CD14-positive monocyte (primary cell): ENCODE measurements around the gene EPHA2. TPM values are rescaled to one million over a fixed set of nuclear protein-coding genes. Genes with fewer than 3 reads are reported as not detected.
A peak's percentile ranks its signal among the peaks of the same experiment; 100 is the strongest.

Source experiments
- DNase-seq, 3 donors: peaks; one replicate each; pipeline ENCODE4 v3.0.0-alpha.2; 2011 to 2022
- H2AFZ ChIP-seq: 2 replicates; pipeline ENCODE4 v1.6.0; 2012; ENCODE audit warnings: mild to moderate bottlenecking, low read depth, low read length, inconsistent platforms; ENCODE audit not compliant: insufficient read depth, poor library complexity, severe bottlenecking
- H3K27ac ChIP-seq, 2 donors: 1 replicate in 1 of 2; 2 replicates in 1 of 2; pipeline ENCODE4 v1.5.1; 2012 to 2013; ENCODE audit warnings: low read length in 2 of 2, control low read depth in 1 of 2, inconsistent platforms in 1 of 2, low read depth in 1 of 2, mild to moderate bottlenecking in 1 of 2
- H3K27me3 ChIP-seq, 2 donors: one replicate each; pipeline versions ENCODE4 v1.6.0 to v1.6.1; 2011 to 2013; ENCODE audit warnings: low read length in 2 of 2; ENCODE audit not compliant: control insufficient read depth in 2 of 2, insufficient read depth in 2 of 2
- H3K36me3 ChIP-seq, 2 donors: replicated peaks in 1 of 2; 1 replicate in 1 of 2; 2 replicates in 1 of 2; pipeline versions ENCODE4 v1.5.1 to v1.6.1; 2012 to 2013; ENCODE audit warnings: low read length in 2 of 2, control low read depth in 1 of 2, inconsistent platforms in 1 of 2, mild to moderate bottlenecking in 1 of 2; ENCODE audit not compliant: insufficient read depth in 2 of 2, control insufficient read depth in 1 of 2
- H3K4me1 ChIP-seq, 2 donors: 1 replicate in 1 of 2; 2 replicates in 1 of 2; pipeline versions ENCODE4 v1.5.1 to v1.6.1; 2012 to 2013; ENCODE audit warnings: low read length in 2 of 2, control low read depth in 1 of 2, inconsistent platforms in 1 of 2, mild to moderate bottlenecking in 1 of 2, moderate library complexity in 1 of 2; ENCODE audit not compliant: insufficient read depth in 2 of 2, control insufficient read depth in 1 of 2
- H3K4me2 ChIP-seq: replicated peaks from 2 replicates; pipeline ENCODE3; 2012; ENCODE audit warnings: low read length, moderate library complexity, mild to moderate bottlenecking; ENCODE audit not compliant: poor library complexity, severe bottlenecking; ENCODE audit errors: extremely low read depth
- H3K4me3 ChIP-seq, 3 experiments: fragments of 200-600 bp in 1 of 3; sonication (generic) in 1 of 3; replicated peaks in 1 of 3; 1 replicate in 2 of 3; 2 replicates in 1 of 3; pipeline ENCODE4 v1.5.1; 2011 to 2013; ENCODE audit warnings: low read length in 3 of 3, mild to moderate bottlenecking in 3 of 3, control low read depth in 2 of 3, low read depth in 2 of 3, inconsistent platforms in 1 of 3, moderate library complexity in 1 of 3
- H3K79me2 ChIP-seq: 2 replicates; pipeline ENCODE4 v1.6.0; 2012; ENCODE audit warnings: mild to moderate bottlenecking, control low read depth, inconsistent platforms, low read length, moderate library complexity; ENCODE audit not compliant: insufficient read depth
- H3K9ac ChIP-seq: 2 replicates; pipeline ENCODE4 v1.6.0; 2017; ENCODE audit warnings: low read length, mild to moderate bottlenecking; ENCODE audit not compliant: insufficient read depth, poor library complexity, severe bottlenecking
- H3K9me3 ChIP-seq, 2 donors: replicated peaks in 1 of 2; 1 replicate in 1 of 2; 2 replicates in 1 of 2; pipeline versions ENCODE4 v1.5.1 to v1.6.1; 2012 to 2013; ENCODE audit warnings: low read length in 2 of 2, control low read depth in 1 of 2; ENCODE audit not compliant: control insufficient read depth in 1 of 2, insufficient read depth in 1 of 2
- H4K20me1 ChIP-seq: 2 replicates; pipeline ENCODE4 v1.6.0; 2012; ENCODE audit warnings: mild to moderate bottlenecking, low read length, control low read depth, moderate library complexity; ENCODE audit not compliant: insufficient read depth
- H3K27ac Mint-ChIP-seq, 7 donors: one replicate each; pipeline ENCODE4 v1.8.0; 2020; ENCODE audit warnings: mild to moderate bottlenecking in 7 of 7, mixed read lengths in 7 of 7, moderate library complexity in 6 of 7, inconsistent platforms in 2 of 7
- H3K27me3 Mint-ChIP-seq, 3 donors: one replicate each; pipeline ENCODE4 v1.8.0; 2021 to 2022; ENCODE audit warnings: low read depth in 3 of 3, mild to moderate bottlenecking in 3 of 3, mixed read lengths in 3 of 3, moderate library complexity in 3 of 3, inconsistent platforms in 1 of 3
- H3K36me3 Mint-ChIP-seq, 2 donors: one replicate each; pipeline ENCODE4 v1.8.0; 2020; ENCODE audit warnings: mixed read lengths in 2 of 2, inconsistent platforms in 1 of 2, mild to moderate bottlenecking in 1 of 2
- H3K4me1 Mint-ChIP-seq: one replicate; pipeline ENCODE4 v1.8.0; 2020; ENCODE audit warnings: mild to moderate bottlenecking, mixed read lengths
- H3K4me3 Mint-ChIP-seq, 2 donors: one replicate each; pipeline ENCODE4 v1.8.0; 2020; ENCODE audit warnings: mild to moderate bottlenecking in 2 of 2, mixed read lengths in 2 of 2, moderate library complexity in 1 of 2
- H3K9me3 Mint-ChIP-seq, 7 donors: one replicate each; pipeline ENCODE4 v1.8.0; 2020 to 2022; ENCODE audit warnings: mixed read lengths in 7 of 7, mild to moderate bottlenecking in 6 of 7, moderate library complexity in 6 of 7, inconsistent platforms in 2 of 7
- WGBS: methylation state at CpG from one replicate; pipeline ENCODE4 v1.1.5; 2013; ENCODE audit warnings: missing lambda C conversion rate; ENCODE audit not compliant: insufficient coverage; 5-methylcytosine and 5-hydroxymethylcytosine counted together
- intact Hi-C, 2 donors: fragments of 100-400 bp; cut with micrococcal nuclease; formaldehyde crosslinking; loops; one replicate each; pipeline versions ENCODE4 v1.15.0 to v1.15.1; 2023
- polyA plus RNA-seq, 3 donors: library from polyadenylated mRNA; depleted of rRNA in 1 of 3; unstranded in 2 of 3; stranded (reverse) in 1 of 3; fragments of 300-500 nt in 2 of 3; fragments of >200 nt in 1 of 3; fragmentation: Illumina TruSeq in 2 of 3; gene quantifications; 1 replicate in 2 of 3; 2 replicates in 1 of 3; pipeline ENCODE4 v1.2.3, GENCODE V29; 2012 to 2021
- TF ChIP-seq, protein P1 (sequence below): fragments of 200-600 bp; IDR thresholded peaks from one replicate; pipeline ENCODE4 v1.8.0; 2022; ENCODE audit warnings: antibody characterized with exemption, mild to moderate bottlenecking

Gene EPHA2
- polyA plus RNA-seq, 3 donors: 0.03 TPM; not detected in 2

DNA sequence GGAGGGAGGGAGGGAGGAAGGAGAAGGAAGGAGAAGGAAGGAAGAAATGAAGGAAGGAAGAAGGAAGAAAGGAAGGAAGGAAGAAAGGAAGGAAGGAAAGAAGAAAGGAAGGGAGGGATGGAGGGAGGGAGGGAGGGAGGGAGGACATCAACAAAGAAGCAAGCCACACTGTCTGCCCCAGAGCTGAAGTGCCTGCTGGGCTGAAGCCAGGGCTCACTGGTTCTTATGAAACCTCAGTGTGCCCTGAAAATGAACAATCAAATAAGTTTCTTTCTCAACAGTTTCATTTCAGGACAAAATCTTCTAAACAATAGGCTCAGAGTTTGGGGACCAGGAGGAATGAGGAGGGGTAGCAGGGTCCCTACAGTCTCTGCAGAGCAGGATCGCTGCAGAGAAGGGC, 35.4 kb upstream of the EPHA2 start:
- intact Hi-C loops: no loop called here
- no peak overlapping the region for H3K4me2 ChIP-seq
- H3K27ac Mint-ChIP-seq: peak overlapping the region in 1 of 7 donors; percentile 54
- DNase-seq: no peak
- no peaks in the 10 kb centered on the region for H3K9me3 ChIP-seq
- H2AFZ ChIP-seq: no peak overlapping the region
- peak overlapping the region; percentile 27 for H3K9ac ChIP-seq
- H3K36me3 ChIP-seq: no peaks in the 10 kb centered on the region
- H4K20me1 ChIP-seq: no peaks in the 10 kb centered on the region
- WGBS: no CpG with 5 or more reads among the region's 1 CpG
- peaks cover 2 to 24% (median 10%) of the 10 kb centered on the region in 3 donors for H3K27me3 Mint-ChIP-seq
- H3K27me3 ChIP-seq: no peaks in the 10 kb centered on the region
- no peak overlapping the region for H3K4me3 ChIP-seq
- peaks cover 2% of the 10 kb centered on the region for H3K4me1 Mint-ChIP-seq
- H3K4me3 Mint-ChIP-seq: no peak overlapping the region
- no peak overlapping the region for H3K27ac ChIP-seq
- no peaks in the 10 kb centered on the region for H3K4me1 ChIP-seq
- H3K79me2 ChIP-seq: no peaks in the 10 kb centered on the region
- H3K9me3 Mint-ChIP-seq: peaks cover 0 to 2% (median 0%) of the 10 kb centered on the region in 7 donors
- TF ChIP-seq, protein P1, sequence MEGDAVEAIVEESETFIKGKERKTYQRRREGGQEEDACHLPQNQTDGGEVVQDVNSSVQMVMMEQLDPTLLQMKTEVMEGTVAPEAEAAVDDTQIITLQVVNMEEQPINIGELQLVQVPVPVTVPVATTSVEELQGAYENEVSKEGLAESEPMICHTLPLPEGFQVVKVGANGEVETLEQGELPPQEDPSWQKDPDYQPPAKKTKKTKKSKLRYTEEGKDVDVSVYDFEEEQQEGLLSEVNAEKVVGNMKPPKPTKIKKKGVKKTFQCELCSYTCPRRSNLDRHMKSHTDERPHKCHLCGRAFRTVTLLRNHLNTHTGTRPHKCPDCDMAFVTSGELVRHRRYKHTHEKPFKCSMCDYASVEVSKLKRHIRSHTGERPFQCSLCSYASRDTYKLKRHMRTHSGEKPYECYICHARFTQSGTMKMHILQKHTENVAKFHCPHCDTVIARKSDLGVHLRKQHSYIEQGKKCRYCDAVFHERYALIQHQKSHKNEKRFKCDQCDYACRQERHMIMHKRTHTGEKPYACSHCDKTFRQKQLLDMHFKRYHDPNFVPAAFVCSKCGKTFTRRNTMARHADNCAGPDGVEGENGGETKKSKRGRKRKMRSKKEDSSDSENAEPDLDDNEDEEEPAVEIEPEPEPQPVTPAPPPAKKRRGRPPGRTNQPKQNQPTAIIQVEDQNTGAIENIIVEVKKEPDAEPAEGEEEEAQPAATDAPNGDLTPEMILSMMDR: no peak
- no peaks in the 10 kb centered on the region for H3K36me3 Mint-ChIP-seq

DNA sequence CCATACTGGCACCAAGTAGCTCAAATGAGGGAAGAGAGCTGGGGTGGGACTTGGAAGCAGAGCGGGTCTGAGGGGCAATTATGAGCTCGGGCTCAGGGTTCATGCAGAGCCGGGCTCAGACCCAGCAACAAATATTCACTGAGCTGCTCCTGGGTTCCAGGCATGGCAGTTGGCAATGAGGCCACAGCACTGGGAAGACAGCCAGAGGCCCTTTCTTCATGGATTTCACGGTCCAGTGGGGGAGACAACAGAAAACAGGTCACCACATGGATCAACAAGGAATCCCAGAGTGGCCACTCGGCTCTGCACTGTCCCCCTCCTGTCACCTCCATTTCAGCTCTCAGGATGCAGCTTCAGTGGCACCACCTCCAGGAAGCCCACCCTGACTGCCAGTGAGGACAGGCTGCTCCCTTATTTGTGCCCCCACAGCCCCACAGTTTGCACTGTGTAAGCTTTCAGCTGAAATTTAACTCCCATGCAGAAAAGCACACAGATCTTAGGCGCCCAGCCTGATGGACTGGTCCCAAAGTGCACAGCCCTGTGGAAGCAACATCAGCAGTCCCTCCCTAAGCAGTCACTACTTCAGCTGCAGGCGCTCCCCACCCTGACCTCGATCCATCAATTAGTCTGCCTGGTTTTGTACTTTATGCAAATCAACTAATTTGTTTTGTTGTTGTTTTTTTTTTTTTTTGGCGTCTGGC, 34.2 kb upstream of the EPHA2 start:
- TF ChIP-seq, protein P1: no peak
- H2AFZ ChIP-seq: no peak overlapping the region
- H3K27ac ChIP-seq: no peak overlapping the region
- intact Hi-C loops: loop anchor here (10.0 kb wide), 2 partner anchors 175 to 185 kb away; partner anchors contain the start of genes HSPB7 (in 1 of the 2) and SRARP (in 1 of the 2)
- no peaks in the 10 kb centered on the region for H3K4me1 ChIP-seq
- H3K4me3 ChIP-seq: no peak overlapping the region
- H3K79me2 ChIP-seq: no peaks in the 10 kb centered on the region
- no peaks in the 10 kb centered on the region for H3K9me3 ChIP-seq
- H3K27me3 ChIP-seq: no peaks in the 10 kb centered on the region
- no peak overlapping the region for H3K4me2 ChIP-seq
- H3K9me3 Mint-ChIP-seq: peaks cover 0 to 2% (median 0%) of the 10 kb centered on the region in 7 donors
- H3K4me3 Mint-ChIP-seq: no peak overlapping the region
- peaks cover 2% of the 10 kb centered on the region for H3K4me1 Mint-ChIP-seq
- no peaks in the 10 kb centered on the region for H3K36me3 ChIP-seq
- no peak overlapping the region for H3K9ac ChIP-seq
- DNase-seq: no peak
- peaks cover 2 to 24% (median 10%) of the 10 kb centered on the region in 3 donors for H3K27me3 Mint-ChIP-seq
- H3K27ac Mint-ChIP-seq: no peak overlapping the region
- no peaks in the 10 kb centered on the region for H4K20me1 ChIP-seq
- H3K36me3 Mint-ChIP-seq: no peaks in the 10 kb centered on the region
- WGBS: 86% methylated on average over 6 of the region's 9 CpGs
